Loucy (cell line): ENCODE results near the gene CARS2.

Experiments used
- EZH2phosphoT487 ChIP-seq: fragments of 200-600 bp; IDR thresholded peaks from 2 replicates; pipeline ENCODE4 v1.6.1; 2018; ENCODE audit warnings: antibody characterized with exemption, mild to moderate bottlenecking, moderate library complexity, borderline replicate concordance
- TF ChIP-seq, protein P1 (sequence below): fragments of 200-600 bp; sonication (generic); conservative IDR thresholded peaks from 2 replicates; pipeline ENCODE4 v1.5.1; 2014; ENCODE audit warnings: mild to moderate bottlenecking, antibody characterized with exemption, low read length

DNA sequence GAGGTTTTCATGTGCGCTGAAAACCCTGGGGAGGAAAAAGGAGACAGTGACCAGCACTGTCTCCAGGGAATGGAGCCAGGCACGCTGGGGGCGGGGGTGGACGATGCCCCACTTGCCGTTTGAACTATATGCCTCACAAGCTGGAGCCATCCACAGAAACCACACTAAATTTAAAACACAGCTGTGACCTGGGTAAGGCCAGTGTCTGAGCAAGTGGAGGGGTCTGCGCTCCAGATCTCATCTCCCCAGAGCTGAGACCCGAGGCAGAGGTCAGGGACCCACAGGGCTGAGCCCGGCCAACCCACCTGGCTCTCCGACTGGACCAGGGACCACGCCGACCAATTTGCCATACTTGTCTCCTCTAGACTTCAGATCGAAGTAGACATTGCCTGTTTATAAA, 23.2 kb downstream of the CARS2 start:
- TF ChIP-seq, protein P1, sequence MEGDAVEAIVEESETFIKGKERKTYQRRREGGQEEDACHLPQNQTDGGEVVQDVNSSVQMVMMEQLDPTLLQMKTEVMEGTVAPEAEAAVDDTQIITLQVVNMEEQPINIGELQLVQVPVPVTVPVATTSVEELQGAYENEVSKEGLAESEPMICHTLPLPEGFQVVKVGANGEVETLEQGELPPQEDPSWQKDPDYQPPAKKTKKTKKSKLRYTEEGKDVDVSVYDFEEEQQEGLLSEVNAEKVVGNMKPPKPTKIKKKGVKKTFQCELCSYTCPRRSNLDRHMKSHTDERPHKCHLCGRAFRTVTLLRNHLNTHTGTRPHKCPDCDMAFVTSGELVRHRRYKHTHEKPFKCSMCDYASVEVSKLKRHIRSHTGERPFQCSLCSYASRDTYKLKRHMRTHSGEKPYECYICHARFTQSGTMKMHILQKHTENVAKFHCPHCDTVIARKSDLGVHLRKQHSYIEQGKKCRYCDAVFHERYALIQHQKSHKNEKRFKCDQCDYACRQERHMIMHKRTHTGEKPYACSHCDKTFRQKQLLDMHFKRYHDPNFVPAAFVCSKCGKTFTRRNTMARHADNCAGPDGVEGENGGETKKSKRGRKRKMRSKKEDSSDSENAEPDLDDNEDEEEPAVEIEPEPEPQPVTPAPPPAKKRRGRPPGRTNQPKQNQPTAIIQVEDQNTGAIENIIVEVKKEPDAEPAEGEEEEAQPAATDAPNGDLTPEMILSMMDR: no peak
- no peak for TF ChIP-seq EZH2phosphoT487
